ENCODE measurements around the gene KRT7.

KRT7 gene

GRCh38 chr12:52213564-52214420 lies 19.3 kb upstream of the KRT7 start:
- TF ChIP-seq CTCF (conservative IDR thresholded peaks at IDR 0.05; ENCODE audit: low read depth, low read length): peak; percentile 99
- DNase-seq (ENCODE audit: low read depth): peak; percentile 84
- H3K4me3 ChIP-seq (ENCODE audit: low read depth, low read length): no peak overlapping the region

- H3K4me3 ChIP-seq (ENCODE audit: low read depth, low read length): no peak overlapping the region
- DNase-seq (ENCODE audit: low read depth): no peak
- TF ChIP-seq CTCF (conservative IDR thresholded peaks at IDR 0.05; ENCODE audit: low read depth, low read length): peak; percentile 84
Measured at GRCh38 chr12:52214421-52214802, 18.6 kb upstream of the KRT7 start.

GRCh38 chr12:52215587-52216031 lies 17.4 kb upstream of the KRT7 start:
- TF ChIP-seq CTCF (conservative IDR thresholded peaks at IDR 0.05; ENCODE audit: low read depth, low read length): no peak
- H3K4me3 ChIP-seq (ENCODE audit: low read depth, low read length): no peak overlapping the region
- peak; percentile 60 for DNase-seq (ENCODE audit: low read depth)

- H3K4me3 ChIP-seq (ENCODE audit: low read depth, low read length): no peak overlapping the region
- no peak for DNase-seq (ENCODE audit: low read depth)
- TF ChIP-seq CTCF (conservative IDR thresholded peaks at IDR 0.05; ENCODE audit: low read depth, low read length): no peak
Measured at GRCh38 chr12:52216100-52216499, 16.9 kb upstream of the KRT7 start.

- no peak for DNase-seq (ENCODE audit: low read depth)
- no peak overlapping the region for H3K4me3 ChIP-seq (ENCODE audit: low read depth, low read length)
- no peak for TF ChIP-seq CTCF (conservative IDR thresholded peaks at IDR 0.05; ENCODE audit: low read depth, low read length)
Measured at GRCh38 chr12:52216807-52217206, 16.2 kb upstream of the KRT7 start.

GRCh38 chr12:52217223-52217622 lies 15.8 kb upstream of the KRT7 start:
- no peak for TF ChIP-seq CTCF (conservative IDR thresholded peaks at IDR 0.05; ENCODE audit: low read depth, low read length)
- no peak overlapping the region for H3K4me3 ChIP-seq (ENCODE audit: low read depth, low read length)
- no peak for DNase-seq (ENCODE audit: low read depth)

GRCh38 chr12:52218001-52218400 lies 15.0 kb upstream of the KRT7 start:
- DNase-seq (ENCODE audit: low read depth): no peak
- no peak for TF ChIP-seq CTCF (conservative IDR thresholded peaks at IDR 0.05; ENCODE audit: low read depth, low read length)
- H3K4me3 ChIP-seq (ENCODE audit: low read depth, low read length): no peak overlapping the region

Data from choroid plexus epithelial cell (primary cell).